ENCODE measurements around the gene HDC.

Gene HDC

DNA sequence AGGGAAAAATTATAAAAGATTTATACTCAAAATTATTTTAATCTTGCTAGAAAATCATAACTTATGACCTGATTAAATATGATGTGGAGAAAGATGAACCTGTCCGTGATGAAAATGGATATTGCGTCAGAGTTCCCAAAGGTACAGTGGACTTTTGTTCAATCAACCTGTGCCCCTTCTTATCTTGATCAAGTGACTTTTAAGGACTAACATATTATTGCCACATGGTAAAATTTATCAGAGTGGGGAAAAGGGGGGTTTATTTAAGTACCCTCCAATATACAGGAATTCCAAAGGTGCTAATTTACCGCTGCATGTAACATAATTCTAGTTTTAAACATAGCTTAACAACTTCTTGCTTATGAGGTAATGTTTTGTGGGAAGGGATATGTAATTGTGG lies 39.6 kb downstream of the HDC start:
- no peak for DNase-seq (ENCODE audit: low read depth)

- no peak for DNase-seq (ENCODE audit: low read depth)
Measured at GRCh38 chr15:50225057-50225456, 40.5 kb downstream of the HDC start.

- DNase-seq (ENCODE audit: low read depth): no peak
Measured at GRCh38 chr15:50224606-50225005, 40.9 kb downstream of the HDC start.

GRCh38 chr15:50222181-50222580 lies 43.3 kb downstream of the HDC start:
- no peak for DNase-seq (ENCODE audit: low read depth)

- no peak for DNase-seq (ENCODE audit: low read depth)
Measured at GRCh38 chr15:50219820-50220219, 45.7 kb downstream of the HDC start.

- DNase-seq (ENCODE audit: low read depth): no peak
Measured at GRCh38 chr15:50218691-50219090, 46.8 kb downstream of the HDC start.

GRCh38 chr15:50218291-50218690 lies 47.2 kb downstream of the HDC start:
- DNase-seq (ENCODE audit: low read depth): no peak

DNA sequence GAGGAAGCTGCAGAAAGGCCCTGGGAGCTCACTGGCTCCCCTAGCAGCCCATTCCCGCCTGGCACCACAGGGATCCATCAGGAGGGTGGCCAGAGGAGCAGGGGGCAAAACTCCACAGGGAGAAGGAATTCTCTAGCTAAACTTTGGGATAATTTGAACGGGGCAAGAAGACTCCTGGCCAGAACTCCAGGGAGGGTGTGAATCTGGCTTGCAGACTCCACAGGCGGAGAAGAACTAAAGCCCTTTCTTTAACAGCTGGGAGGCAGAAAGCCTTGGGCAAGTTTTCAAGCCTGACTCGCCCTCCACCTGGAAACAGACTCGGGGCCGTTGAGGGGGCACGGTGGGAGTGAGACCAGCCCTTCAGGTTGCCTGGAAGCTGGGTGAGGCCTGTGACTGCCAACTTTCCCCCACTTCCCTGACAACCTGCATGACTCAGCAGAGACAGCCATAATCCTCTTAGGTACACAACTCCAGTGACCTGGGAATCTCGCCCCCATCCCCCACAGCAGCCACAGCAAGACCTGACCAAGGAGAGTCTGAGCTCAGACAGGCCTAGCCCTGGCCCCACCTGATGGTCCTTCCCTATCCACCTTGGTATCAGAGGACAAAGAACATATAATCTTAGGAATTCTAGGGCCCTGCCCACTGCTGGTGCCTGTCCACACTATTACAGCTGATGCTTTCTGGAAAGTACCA lies 54.9 kb downstream of the HDC start:
- no peak for DNase-seq (ENCODE audit: low read depth)

GRCh38 chr15:50209809-50210208 lies 55.7 kb downstream of the HDC start:
- DNase-seq (ENCODE audit: low read depth): no peak

DNA sequence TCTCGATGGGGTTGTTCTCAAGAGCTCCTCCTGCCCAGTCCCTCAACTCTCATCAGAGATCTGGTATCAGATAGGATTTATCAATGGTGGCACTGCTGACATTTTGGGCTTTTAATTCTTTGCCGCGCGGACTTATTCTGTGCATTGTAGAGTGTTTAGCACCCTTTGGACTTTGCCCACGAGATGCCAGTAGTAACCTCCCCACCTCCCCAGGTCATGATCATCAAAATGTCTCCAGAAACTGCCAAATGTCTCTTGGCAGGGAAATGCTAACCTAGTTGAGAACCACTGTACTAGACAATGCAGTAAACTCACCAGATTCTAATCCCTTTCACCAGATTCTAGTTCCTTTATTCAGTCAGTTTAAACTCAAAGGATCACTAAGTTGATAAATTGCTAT lies 59.5 kb downstream of the HDC start:
- no peak for DNase-seq (ENCODE audit: low read depth)

DNA sequence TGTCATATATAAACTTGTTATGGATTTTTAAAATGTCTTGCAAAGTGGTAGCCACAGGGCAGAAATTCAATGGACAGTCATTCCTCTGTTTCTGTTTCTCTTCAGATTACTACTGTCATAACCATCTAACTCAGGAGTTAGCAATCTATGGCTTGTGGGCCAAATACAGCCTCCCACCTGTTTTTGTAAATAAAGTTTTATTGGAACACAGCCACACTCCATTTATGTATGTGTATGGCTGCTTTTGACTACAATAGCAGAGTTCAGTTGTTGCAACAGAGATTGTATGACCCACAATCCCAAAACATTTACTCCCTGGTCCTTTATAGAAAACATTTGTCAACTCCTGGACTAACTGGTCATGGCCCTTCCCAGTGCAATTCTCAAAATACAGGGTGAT lies 63.5 kb downstream of the HDC start:
- no peak for DNase-seq (ENCODE audit: low read depth)

DNA sequence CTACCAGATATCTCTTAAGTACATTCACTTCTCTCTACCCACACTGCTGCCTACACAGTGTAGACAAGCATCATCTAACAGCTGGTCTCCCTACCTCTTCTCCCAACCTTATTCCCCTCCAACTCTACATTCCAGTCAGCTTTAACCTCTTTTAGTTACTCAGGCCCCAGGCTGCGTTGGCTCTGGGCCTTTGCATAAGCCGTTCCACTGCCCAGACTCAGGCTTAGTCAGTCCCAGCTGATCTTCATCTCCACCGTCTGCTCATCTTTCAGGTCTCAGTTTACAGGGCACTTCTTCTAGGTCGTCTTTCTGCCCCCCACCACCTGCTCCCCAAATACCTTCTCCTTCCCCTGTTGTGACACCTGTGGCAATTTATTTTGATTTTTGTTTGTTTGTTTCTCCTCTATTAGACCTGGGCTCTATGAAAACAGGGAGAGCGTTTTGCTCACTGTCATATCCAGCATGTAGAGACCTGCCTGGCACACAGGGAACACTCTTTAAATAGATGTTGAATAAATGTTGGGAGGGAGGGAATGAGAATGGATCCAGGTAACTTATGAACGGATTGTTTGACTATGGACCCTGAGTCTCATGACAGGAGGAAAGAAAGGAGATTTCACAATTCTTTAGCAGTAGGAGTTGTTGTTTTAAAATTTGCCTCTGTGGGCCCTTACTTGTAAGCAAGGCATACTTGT lies 72.5 kb downstream of the HDC start:
- no peak for DNase-seq (ENCODE audit: low read depth)

GRCh38 chr15:50192164-50192563 lies 73.4 kb downstream of the HDC start:
- no peak for DNase-seq (ENCODE audit: low read depth)

Data from activated T-helper 9 cell treated with anti-CD3 and anti-CD28 coated beads, Interleukin-2, amount 50 U/mL, for 16 hours (primary cell).